Measurements from ENCODE around the gene NOSTRIN.
"Not testable (repeated sequence)": the region's sequence is repeated elsewhere in the genome, so short reads cannot be mapped to it uniquely, and the experiment has no call there.

NOSTRIN gene

DNA sequence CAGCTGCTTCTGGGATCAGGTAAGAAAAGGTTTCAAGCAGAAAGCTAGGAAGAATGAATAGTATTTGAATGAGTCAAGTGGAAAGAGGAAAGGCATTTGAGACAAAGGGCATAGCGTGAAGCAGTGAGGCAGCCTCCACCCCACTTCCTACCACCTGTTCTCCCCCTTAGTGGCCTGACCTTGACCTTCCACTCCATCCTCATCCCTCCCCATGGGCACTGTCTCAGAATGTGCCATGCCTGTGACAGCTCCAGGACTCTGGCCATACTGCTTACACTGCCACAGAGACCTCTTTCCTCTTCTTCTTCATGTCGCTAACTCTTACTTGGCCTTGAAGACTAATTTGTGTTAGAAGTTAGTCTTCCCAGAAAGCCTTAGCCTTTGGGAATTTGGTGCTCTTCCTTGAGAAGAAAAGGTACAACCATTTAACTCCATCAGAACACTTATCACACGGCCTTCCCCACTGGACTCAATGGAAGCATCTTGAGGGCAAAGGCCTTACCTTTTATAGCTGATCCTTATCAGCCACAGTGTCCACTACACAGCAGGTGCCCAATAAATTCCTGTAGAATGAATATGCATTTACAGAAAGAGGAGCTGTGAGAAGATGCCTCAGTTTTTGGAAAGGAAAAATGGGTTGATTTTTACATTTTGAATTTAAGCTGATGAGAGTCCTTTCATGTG lies 15.2 kb upstream of the NOSTRIN start:
- DNase-seq: no peak
- in situ Hi-C loops (cut with HindIII; ENCODE audit: low pct_ligation_motif_present, low pct_unique_long_range_greater_than_20kb, low sequenced_read_pairs): no loop called here

DNA sequence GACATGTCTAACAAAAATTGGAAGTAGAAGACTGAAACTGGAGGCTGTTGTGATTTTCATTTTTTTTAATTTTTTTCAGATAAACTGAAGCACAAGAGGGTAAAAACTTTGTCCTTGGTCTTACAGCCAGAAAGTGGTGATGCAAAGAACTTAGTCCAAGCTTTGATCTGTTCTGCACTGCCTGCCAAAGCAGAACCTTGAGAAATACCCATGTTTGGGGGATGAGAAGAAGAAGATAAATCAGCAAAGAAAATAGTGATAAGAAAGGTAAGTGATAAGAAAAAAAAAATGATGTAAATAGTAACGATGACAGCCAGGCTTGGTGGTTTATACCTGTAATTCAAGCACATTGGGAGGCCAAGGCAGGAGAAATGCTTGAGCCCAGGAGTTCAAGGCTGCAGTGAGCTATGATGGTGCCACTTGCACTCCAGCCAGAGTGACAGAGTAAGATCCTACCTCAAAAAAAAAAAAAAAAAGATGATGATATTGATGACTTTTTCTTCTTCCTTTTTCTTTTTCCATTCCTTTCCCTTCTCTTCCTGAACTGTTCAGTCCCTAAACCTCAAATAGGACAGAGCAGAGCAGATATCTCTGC lies 14.6 kb upstream of the NOSTRIN start:
- in situ Hi-C loops (cut with HindIII; ENCODE audit: low pct_ligation_motif_present, low pct_unique_long_range_greater_than_20kb, low sequenced_read_pairs): no loop called here
- no peak for DNase-seq

DNA sequence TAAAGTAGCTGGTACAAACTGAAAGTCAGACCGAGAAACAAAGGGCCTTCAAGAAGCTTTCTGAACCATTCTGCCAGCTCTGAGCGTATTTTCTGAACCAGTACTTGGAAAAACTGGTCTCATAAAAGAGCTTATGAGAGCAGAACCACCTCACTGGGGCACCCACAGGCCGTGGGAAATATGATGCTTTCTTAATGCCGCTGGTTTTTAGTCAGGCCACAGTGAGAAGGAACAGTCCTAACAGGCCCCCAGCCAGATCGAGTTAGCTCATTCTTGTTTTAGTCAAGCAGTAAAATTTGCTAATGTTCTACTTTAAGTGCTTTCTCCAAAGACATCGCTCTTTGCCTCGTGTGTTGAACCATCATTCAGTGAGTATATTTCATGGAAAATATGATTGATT lies 12.7 kb upstream of the NOSTRIN start:
- DNase-seq: no peak
- in situ Hi-C loops (cut with HindIII; ENCODE audit: low pct_ligation_motif_present, low pct_unique_long_range_greater_than_20kb, low sequenced_read_pairs): no loop called here

DNA sequence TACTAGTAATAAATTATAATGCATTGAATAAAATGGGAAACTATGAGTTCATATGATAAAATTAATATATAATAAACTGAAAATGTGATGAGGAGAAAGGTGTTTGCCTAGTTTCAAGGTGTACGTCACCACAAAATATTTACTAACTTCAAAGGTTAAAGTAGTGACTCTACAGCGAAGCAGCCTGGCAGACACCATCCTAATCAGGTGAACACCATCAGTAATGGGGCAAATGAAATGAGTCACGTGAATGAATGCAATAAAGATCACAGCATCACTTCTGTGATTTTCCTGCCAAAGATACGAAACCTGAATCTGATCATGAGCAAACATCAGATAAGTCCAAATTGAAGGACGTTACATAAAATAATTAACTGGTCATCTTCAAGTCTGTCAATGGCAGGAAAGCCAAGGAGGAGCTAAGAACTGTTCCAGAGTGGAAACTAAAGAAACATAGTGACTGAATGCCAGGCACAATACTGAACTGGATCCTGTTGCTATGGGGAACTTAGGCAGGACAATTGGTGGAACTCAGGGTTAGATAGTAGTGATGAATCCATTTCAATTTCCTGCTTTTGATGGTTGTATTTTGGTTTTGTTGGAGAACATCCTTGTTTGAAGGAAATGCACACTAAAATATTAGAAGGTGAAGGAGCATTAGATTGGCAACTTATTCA lies 12.1 kb upstream of the NOSTRIN start:
- DNase-seq: no peak
- in situ Hi-C loops (cut with HindIII; ENCODE audit: low pct_ligation_motif_present, low pct_unique_long_range_greater_than_20kb, low sequenced_read_pairs): no loop called here

DNA sequence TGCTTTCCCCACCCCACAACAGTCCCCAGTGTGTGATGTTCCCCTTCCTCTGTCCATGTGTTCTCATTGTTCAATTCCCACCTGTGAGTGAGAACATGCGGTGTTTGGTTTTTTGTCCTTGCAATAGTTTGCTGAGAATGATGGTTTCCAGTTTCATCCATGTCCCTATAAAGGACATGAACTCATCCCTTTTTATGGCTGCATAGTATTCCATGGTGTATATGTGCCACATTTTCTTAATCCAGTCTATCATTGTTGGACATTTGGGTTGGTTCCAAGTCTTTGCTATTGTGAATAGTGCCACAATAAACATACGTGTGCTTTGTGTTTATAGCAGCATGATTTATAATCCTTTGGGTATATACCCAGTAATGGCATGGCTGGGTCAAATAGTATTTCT lies 11.3 kb upstream of the NOSTRIN start:
- in situ Hi-C loops (cut with HindIII; ENCODE audit: low pct_ligation_motif_present, low pct_unique_long_range_greater_than_20kb, low sequenced_read_pairs); DNase-seq: not testable (repeated sequence)

DNA sequence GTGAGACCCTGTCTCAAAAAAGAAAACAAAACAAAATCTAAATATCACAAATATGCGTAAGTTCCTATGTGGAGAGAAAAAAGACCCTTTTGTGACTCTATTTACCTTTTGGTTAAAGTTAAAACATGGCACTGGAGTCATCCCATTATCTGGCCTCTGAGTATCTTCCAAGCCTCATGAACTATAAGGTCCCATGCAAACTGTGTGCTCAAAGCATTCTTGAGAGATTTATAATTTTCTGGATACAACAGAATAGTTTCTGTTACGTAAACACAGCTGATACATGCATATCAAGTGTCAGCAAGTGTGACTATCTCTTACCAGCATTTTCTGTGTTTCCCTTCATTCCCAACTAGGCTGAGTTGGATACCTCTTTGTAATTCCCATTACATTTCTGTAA lies 8.8 kb upstream of the NOSTRIN start:
- in situ Hi-C loops (cut with HindIII; ENCODE audit: low pct_ligation_motif_present, low pct_unique_long_range_greater_than_20kb, low sequenced_read_pairs): no loop called here
- no peak for DNase-seq

DNA sequence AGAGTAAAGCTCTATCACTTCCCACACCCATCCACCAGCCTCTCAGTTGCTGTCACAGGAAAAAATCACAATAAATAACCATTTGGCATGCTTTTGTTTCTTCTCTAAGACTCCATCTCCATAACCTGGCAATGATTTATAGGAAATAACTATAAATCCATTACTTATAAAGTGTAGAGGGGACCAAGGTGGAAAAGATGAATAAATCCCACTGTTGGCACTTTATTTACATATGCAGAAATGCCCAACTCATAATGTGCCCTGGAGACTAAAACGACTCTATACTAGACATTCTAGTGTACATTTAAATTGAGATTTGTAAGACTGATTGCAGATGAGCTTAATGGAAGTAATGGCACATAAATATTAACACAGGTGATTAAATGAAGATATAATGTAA lies 7.5 kb upstream of the NOSTRIN start:
- no peak for DNase-seq
- in situ Hi-C loops (cut with HindIII; ENCODE audit: low pct_ligation_motif_present, low pct_unique_long_range_greater_than_20kb, low sequenced_read_pairs): no loop called here

DNA sequence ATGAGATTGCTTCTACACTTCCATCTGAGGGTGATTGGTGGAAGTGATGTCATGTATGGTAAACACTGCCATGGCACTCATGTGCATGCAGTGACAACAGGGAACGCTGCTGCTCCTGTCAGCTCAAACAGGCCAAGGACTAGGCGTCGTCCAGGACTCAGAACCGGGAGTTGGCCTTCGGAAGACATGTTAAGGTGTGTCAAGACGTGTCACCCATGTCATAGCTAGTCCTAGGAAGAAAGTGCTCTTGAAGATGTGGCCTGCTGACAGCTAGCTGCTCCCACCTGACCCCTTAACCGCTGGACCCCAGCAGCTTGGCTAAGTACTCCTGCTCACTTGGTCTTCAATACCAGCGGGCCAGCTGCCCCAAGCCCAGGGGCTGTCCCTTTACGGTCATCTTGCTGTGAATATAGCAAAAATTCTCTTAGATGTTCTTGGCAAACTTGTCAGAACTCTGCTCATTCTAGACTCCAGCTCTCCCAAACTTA lies 6.3 kb upstream of the NOSTRIN start:
- DNase-seq: no peak
- in situ Hi-C loops (cut with HindIII; ENCODE audit: low pct_ligation_motif_present, low pct_unique_long_range_greater_than_20kb, low sequenced_read_pairs): no loop called here

DNA sequence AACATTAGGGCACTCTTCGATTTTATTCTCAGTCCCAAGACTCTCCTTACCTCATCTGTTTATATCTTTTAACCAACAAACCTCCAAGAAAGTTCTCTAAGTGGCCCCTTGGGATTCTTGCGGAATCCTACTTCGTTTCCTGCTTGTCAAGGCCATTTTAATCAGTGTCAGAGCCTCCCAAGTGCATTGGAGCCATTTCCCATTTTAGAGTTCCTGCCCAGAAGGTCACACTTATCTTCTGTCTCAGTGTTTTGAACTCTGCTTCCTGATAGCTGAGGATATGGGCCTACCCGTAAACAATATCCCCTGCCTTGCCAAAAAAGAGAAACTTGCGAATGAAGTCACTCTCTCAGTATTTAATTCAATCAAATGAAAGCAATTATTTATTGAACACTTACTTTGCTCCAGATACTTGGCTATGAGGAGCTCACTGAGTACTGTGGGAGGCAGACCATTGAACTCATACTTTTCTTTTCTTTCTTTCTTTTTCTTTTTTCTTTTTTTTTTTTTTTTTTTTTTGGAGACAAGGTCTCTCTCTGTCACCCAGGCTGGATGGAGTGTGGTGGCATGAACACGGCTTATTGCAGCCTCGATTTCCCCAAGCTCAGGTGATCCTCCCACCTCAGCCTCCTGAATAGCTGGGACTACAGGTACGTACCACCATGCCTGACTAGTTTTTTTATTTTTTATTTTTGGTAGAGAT lies 5.7 kb upstream of the NOSTRIN start:
- no peak for DNase-seq

DNA sequence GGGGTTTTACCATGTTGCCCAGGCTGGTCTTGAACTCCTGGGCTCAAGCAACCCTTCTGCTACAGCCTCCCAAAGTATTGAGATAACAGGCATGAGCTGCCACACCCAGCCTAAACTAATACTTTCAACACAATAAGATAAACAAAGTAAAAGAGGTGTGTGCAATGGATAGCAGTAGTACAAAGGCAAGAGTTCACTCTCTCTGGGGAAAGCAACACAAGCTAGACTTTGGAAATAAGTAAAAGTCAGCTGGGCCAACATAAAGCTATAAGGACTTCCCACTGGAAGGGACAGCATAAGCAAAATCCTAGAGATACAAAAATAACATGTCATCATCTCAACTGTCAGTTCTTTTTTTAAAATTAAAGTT lies 5.2 kb upstream of the NOSTRIN start:
- in situ Hi-C loops (cut with HindIII; ENCODE audit: low pct_ligation_motif_present, low pct_unique_long_range_greater_than_20kb, low sequenced_read_pairs): no loop called here

More for the DNA sequence above, 5.7 kb upstream of the NOSTRIN start:
- in situ Hi-C loops (cut with HindIII; ENCODE audit: low pct_ligation_motif_present, low pct_unique_long_range_greater_than_20kb, low sequenced_read_pairs): no loop called here

DNA sequence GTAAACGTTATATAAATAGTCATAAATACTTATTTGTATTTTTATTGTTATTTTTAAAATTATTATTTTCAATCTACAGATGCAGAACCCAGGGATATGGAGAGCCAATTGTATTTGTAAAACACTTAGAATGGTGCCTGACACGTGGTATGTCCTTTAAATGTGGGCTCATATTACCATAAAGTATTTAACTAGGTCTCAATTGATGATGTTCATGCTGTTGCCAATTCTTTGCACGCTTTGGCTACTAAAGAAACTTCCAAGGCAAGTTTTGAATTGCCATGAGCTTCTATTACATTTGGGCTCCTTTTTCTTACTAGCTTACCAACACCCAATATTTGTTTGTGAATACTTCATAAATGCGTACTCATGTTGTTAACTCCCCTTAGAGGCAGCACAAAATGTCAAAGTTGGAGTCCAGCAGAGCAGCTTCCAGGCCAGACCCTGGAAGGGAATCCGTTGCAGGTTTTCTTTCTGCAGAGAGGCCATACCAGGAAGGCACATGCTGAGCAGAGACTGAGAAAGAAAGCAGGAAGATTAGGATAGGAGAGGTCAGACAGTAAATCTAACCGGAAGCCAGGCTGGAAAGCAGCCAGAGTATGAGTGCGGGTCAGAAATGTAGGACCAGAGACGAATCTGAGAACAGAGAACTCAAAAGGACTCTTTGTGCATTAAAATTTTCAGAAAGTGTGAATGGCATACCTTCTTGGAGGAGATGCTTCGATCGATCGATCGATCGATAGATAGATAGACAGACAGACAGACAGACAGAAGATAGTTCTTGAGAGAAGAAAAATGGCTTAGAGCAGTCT lies 4.2 kb upstream of the NOSTRIN start:
- in situ Hi-C loops (cut with HindIII; ENCODE audit: low pct_ligation_motif_present, low pct_unique_long_range_greater_than_20kb, low sequenced_read_pairs): no loop called here
- no peak for DNase-seq

More for the DNA sequence above, 5.2 kb upstream of the NOSTRIN start:
- no peak for DNase-seq

DNA sequence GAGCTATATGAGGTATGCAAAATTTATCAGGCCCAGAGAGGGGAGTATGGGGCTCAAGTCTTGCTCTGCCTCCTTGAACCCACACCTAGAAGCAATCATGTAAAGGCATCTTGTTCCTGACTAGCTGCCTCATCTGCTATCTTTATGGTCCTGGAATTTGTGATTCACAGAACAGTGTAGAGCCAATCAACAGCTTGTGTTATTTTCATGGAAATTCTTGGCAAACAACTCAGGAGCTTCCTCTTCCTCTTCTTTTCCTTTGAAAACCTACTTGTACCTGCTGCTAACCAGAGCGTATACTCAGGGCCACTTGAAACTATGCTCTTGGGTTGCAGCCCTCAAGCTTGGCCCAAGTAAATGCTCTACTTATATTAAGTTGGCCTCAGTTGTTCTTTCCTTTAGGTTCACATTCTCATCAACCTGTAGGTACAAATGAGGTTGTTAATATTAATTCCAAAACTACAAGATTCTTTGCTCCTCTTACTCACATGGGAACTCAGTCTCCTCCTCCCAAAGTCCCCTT lies 3.5 kb upstream of the NOSTRIN start:
- no peak for DNase-seq
- in situ Hi-C loops (cut with HindIII; ENCODE audit: low pct_ligation_motif_present, low pct_unique_long_range_greater_than_20kb, low sequenced_read_pairs): no loop called here

DNA sequence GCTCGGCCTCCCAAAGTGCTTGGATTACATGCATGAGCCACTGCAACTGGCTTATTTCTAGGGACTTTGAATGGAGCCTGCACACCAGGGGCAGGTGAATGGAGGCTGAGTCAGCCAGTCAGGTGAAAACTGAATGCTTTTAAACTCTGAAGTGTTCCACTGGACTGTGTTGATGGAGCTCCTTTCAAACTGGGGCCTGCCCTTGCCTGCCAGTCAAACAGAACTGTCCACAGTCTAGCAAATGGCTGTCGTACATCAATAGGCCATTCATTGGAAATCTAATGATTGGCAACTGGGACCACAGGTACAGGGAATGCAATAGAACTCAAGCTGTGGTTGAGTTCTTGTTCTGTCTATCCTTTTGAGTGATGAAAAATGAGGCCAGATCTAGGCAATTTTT lies 966 bp upstream of the NOSTRIN start:
- DNase-seq: no peak
- in situ Hi-C loops (cut with HindIII; ENCODE audit: low pct_ligation_motif_present, low pct_unique_long_range_greater_than_20kb, low sequenced_read_pairs): no loop called here

DNA sequence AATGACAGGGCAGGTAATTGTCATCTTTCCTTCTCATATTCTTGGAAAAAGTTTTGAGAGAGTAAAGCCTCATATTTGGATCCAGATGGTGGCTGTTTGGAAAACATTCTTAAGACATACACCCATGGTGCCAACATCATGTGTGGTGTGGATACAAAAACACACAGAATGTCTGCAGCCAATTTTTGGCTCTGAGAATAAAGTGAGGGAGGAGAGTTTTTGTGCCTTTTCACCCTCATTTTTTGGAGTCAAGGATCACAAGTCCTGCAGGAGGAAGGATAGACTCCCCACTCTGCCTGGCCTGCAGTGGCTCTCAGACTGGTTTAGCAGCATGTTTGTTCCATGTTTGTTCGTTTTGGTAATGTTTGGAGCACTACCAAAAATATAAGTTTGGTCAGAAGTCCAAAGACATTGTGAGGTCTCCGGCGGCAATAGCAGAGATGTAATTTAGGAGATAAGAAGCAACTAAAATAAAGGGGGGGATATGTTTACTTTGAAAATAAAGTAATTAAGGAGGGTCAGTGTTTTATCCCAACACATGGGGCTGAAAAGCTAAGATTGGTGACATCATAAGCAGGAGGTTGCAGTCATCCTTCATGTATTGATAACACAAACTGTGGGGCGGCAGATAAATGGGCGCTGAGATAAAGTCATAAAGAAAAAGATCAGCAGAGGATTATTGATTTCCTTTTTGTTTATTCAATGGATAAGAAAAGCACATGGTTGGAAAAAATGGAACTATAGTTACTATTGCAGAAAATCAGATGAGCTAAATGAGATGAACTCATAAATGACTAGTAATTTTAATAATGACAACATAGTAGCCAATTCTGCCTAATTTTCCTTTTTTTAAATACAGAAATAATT lies 655 bp downstream of the NOSTRIN start:
- in situ Hi-C loops (cut with HindIII; ENCODE audit: low pct_ligation_motif_present, low pct_unique_long_range_greater_than_20kb, low sequenced_read_pairs): no loop called here
- DNase-seq: no peak

DNA sequence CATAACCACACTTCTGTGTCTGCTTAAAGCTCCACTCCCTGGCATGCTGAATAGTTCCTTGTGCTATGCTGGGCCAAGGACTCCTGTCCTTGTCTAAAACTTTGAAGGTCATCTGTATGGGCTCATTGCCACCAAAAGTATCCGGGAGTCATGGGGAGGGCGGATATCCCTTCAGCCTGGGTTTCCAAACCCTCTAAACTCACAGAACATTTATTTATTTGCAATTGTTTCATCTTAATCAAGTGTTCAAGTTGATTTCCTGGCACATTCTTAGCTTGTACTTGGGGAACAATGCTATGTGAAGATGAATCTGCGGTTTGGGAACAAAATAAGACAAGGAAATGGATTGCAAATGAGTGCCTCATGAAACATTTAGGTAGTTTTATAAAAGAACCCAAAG lies 1.8 kb downstream of the NOSTRIN start:
- in situ Hi-C loops (cut with HindIII; ENCODE audit: low pct_ligation_motif_present, low pct_unique_long_range_greater_than_20kb, low sequenced_read_pairs): no loop called here
- DNase-seq: no peak

DNA sequence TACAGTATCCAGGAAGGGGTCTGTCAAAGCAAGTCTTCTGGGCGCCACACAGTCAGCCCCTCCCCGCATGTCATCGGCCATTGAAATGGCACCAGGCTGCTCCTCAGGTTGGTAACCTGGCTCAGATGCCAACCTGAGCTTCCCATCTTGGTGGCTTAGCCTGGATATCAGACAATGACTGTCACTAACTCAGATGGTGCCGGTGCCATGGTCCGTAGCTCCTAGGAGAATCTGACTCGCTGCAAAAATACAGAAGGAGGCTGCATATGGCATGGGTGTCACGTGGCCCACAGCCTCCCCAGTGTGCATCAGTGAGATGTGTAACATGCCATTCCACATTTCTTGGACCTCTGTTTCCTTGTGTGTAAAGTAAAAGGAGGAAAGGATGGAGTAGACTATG lies 3.2 kb downstream of the NOSTRIN start:
- no peak for DNase-seq
- in situ Hi-C loops (cut with HindIII; ENCODE audit: low pct_ligation_motif_present, low pct_unique_long_range_greater_than_20kb, low sequenced_read_pairs): no loop called here

DNA sequence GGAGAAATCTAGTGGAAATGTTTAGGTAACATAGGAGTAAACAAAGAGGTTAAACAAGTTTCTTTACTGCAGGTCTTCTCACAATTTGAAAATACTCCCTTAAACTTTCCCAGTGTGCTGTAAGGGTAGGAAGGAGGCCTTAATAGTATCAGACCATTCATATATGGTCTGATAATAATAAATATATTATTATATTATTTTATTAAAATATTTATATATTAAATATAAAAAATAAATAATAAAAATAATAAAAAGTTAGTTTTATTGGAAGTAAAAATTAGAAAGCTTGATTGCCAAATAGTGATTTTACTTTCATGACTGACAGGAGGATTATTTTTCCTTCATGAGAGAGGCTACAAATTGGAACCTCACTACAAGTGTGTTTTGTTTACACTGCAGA lies 7.1 kb downstream of the NOSTRIN start:
- in situ Hi-C loops (cut with HindIII; ENCODE audit: low pct_ligation_motif_present, low pct_unique_long_range_greater_than_20kb, low sequenced_read_pairs): no loop called here
- no peak for DNase-seq

DNA sequence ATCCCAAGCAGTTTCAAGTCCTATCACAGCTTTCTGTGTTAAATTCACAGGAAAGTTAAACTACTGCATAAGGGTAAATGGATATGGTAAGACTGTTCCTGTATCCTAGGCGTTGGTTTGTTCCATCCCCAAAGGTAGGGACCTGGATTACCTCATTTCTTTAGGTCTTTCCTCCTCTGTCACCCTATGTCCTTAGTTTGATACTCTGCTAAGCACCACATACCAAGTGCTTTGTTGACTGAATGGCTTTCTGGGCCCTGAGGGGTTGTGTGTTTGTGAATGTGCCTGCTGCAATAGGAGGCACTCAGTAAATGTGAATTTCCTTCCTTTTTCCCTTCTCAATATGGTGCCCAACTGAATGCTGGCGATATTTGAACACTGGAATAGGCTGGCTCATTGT lies 7.8 kb downstream of the NOSTRIN start:
- no peak for DNase-seq
- in situ Hi-C loops (cut with HindIII; ENCODE audit: low pct_ligation_motif_present, low pct_unique_long_range_greater_than_20kb, low sequenced_read_pairs): no loop called here

Measured in ACHN (cell line).